A549 (cell line): ENCODE results near the gene PHB1. TPM values are rescaled to one million over a fixed set of nuclear protein-coding genes. Genes with fewer than 3 reads are reported as not detected.

ENCODE experiments used
- ATAC-seq, 2 experiments: fragments of 200-7000 bp in 1 of 2; fragments of >200 bp in 1 of 2; cut with Nextera tagmentation in 1 of 2; cut with Tn5 transposase in 1 of 2; 3 replicates each; pipeline versions ENCODE4 v1.8.0 to v1.9.1; 2018 to 2020; ENCODE audit warnings: mild to moderate bottlenecking in 1 of 2, moderate library complexity in 1 of 2
- CTCF ChIA-PET: fragments of 300-600 bp; sonication (Branson Sonifier 250); formaldehyde crosslinking; extraction: SDS; loops from one replicate; lab custom pipeline; 2021; ENCODE audit warnings: antibody characterized with exemption, inconsistent platforms; lab: Yijun Ruan, JAX
- POLR2A ChIA-PET: fragments of 350-600 bp; formaldehyde crosslinking; extraction: SDS; loops from one replicate; lab custom pipeline; 2021; ENCODE audit warnings: antibody characterized with exemption, inconsistent platforms; lab: Yijun Ruan, JAX
- DNase-seq, 2 experiments: peaks; one replicate each; pipeline versions ENCODE4 v3.0.0 to v3.0.0-alpha.2; 2011 to 2016; ENCODE audit warnings: low read depth in 1 of 2, low spot score in 1 of 2
- FAIRE-seq: peaks from 2 replicates; lab custom pipeline; 2011; peaks lifted over from hg19 to GRCh38; lab: Jason Lieb, UNC
- H3K27ac ChIP-seq, 2 experiments: fragments of >200 bp; sonication (Bioruptor Twin); formaldehyde crosslinking; 3 replicates each; pipeline ENCODE4 v1.5.1; 2016 to 2017
- H3K4me1 ChIP-seq: fragments of >200 bp; sonication (Bioruptor Twin); formaldehyde crosslinking; 3 replicates; pipeline ENCODE4 v1.6.1; 2016
- H3K4me2 ChIP-seq: fragments of >200 bp; sonication (Bioruptor Twin); formaldehyde crosslinking; 3 replicates; pipeline ENCODE4 v1.6.1; 2016
- H3K4me3 ChIP-seq: fragments of >200 bp; sonication (Bioruptor Twin); formaldehyde crosslinking; 3 replicates; pipeline ENCODE4 v1.5.1; 2016
- H3K9me3 ChIP-seq: fragments of >200 bp; sonication (Bioruptor Twin); formaldehyde crosslinking; 3 replicates; pipeline ENCODE4 v1.6.1; 2016
- CBX2 ChIP-seq: fragments of 200-600 bp; sonication (generic); IDR thresholded peaks from 2 replicates; pipeline ENCODE4 v1.6.1; 2016; ENCODE audit warnings: low read depth, mild to moderate bottlenecking, borderline replicate concordance
- EHMT2 ChIP-seq: fragments of 200-600 bp; sonication (generic); IDR thresholded peaks from 2 replicates; pipeline ENCODE4 v1.6.1; 2016; ENCODE audit warnings: antibody characterized with exemption, low read depth, mild to moderate bottlenecking, moderate library complexity
- EP300 ChIP-seq, 2 experiments: fragments of >200 bp; sonication (Bioruptor Twin); formaldehyde crosslinking; IDR thresholded peaks; 2 replicates in 1 of 2; 3 replicates in 1 of 2; pipeline ENCODE4 v1.6.1; 2016 to 2017
- ESRRA ChIP-seq: fragments of 150-350 bp; IDR thresholded peaks from 2 replicates; pipeline ENCODE4 v1.6.1; 2014; ENCODE audit warnings: mild to moderate bottlenecking, low read length, borderline replicate concordance
- KDM5A ChIP-seq: fragments of 200-600 bp; sonication (generic); IDR thresholded peaks from 2 replicates; pipeline ENCODE4 v1.6.1; 2016; ENCODE audit warnings: antibody characterized with exemption, mild to moderate bottlenecking
- MAFK ChIP-seq: fragments of 450-650 bp; IDR thresholded peaks from 2 replicates; pipeline ENCODE4 v1.6.1; 2014; ENCODE audit not compliant: partially characterized antibody
- MYC ChIP-seq: IDR thresholded peaks from 2 replicates; pipeline ENCODE4 v1.6.1; 2012; ENCODE audit warnings: mild to moderate bottlenecking, inconsistent platforms, low read length, improper control_type of control experiment, borderline replicate concordance
- NR3C1 ChIP-seq: fragments of >200 bp; sonication (Bioruptor Twin); formaldehyde crosslinking; IDR thresholded peaks from 3 replicates; pipeline ENCODE4 v1.6.1; 2017
- POLR2A ChIP-seq: IDR thresholded peaks from 2 replicates; pipeline ENCODE4 v1.6.1; 2012; ENCODE audit warnings: mild to moderate bottlenecking, low read length
- RCOR1 ChIP-seq: fragments of 150-350 bp; IDR thresholded peaks from 2 replicates; pipeline ENCODE4 v1.6.1; 2014; ENCODE audit warnings: antibody characterized with exemption, low read length, low read depth
- RFX5 ChIP-seq: fragments of 450-650 bp; IDR thresholded peaks from 2 replicates; pipeline ENCODE4 v1.7.1; 2014; ENCODE audit warnings: antibody characterized with exemption, mild to moderate bottlenecking, moderate library complexity
- SREBF2 ChIP-seq: fragments of 450-650 bp; IDR thresholded peaks from 2 replicates; pipeline ENCODE4 v1.6.1; 2014; ENCODE audit warnings: mild to moderate bottlenecking, moderate library complexity
- WGBS: methylation state at CpG from one replicate; pipeline ENCODE4 v1.1.6; 2017; ENCODE audit errors: missing lambda C conversion rate; 5-methylcytosine and 5-hydroxymethylcytosine counted together
- polyA plus RNA-seq, 4 experiments: library from polyadenylated mRNA; depleted of rRNA in 3 of 4; stranded (reverse); fragments of >200 nt; fragmentation: RNase III in 1 of 4; extraction: RNeasy Plus Mini Kit Qiagen cat#74134 plus additional on column Dnase treatment in 1 of 4; gene quantifications; 2 replicates in 3 of 4; 3 replicates in 1 of 4; pipeline ENCODE4 v1.2.3, GENCODE V29; 2011 to 2017
- TF ChIP-seq, protein P1 (sequence below): IDR thresholded peaks from 2 replicates; pipeline ENCODE4 v1.6.1; 2012; ENCODE audit warnings: low read depth, borderline replicate concordance
- TF ChIP-seq, protein P2 (sequence below): fragments of 200-600 bp; sonication (generic); IDR thresholded peaks from 2 replicates; pipeline ENCODE4 v1.6.1; 2016; ENCODE audit warnings: antibody characterized with exemption, mild to moderate bottlenecking, moderate library complexity
- TF ChIP-seq, protein P3 (sequence below): fragments of >200 bp; sonication (Bioruptor Twin); formaldehyde crosslinking; IDR thresholded peaks from 2 replicates; pipeline ENCODE4 v1.6.1; 2016
- TF ChIP-seq, protein P4 (sequence below): fragments of 250-450 bp; sonication (Bioruptor Pico); IDR thresholded peaks from 2 replicates; pipeline ENCODE4 v1.5.0; 2020; ENCODE audit warnings: low read depth, mild to moderate bottlenecking, moderate library complexity
- TF ChIP-seq, protein P5 (sequence below): fragments of 250-450 bp; sonication (Bioruptor Pico); IDR thresholded peaks from 2 replicates; pipeline ENCODE4 v1.5.0; 2021; ENCODE audit warnings: mild to moderate bottlenecking, moderate library complexity, borderline replicate concordance

The PHB1 gene
- polyA plus RNA-seq, 2 of the 4 experiments (the other 2 are of a cell fraction) = 432 to 480 TPM

DNA sequence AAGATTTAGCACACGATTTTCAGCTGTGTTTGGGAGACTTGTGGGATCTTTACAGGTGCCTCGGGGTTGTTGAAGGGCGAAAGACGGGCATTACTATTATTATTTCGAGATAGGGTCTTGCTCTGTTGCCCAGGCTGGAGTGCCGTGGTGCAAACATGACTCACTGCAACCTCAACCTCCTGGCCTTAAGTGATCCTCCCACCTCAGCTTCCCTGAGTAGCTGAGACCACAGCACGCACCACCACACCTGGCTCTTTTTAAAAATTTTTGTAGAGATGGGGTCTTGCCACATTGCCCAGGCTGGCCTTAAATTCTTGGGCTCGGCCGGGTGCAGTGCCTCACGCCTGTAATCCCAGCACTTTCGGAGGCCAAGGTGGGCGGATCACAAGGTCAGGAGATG, 29.7 kb upstream of the PHB1 start:
- H3K4me2 ChIP-seq = no peak overlapping the region
- FAIRE-seq (no peak), ATAC-seq (no peak), DNase-seq (no peak)
- H3K4me3 ChIP-seq = no peak overlapping the region
- CTCF ChIA-PET = interaction anchor here (1.3 to 7.0 kb wide), 5 partner anchors 10 to 264 kb away, joined by 4 to 45 read pairs (median 10); partner anchors contain the start of genes NGFR and SLC35B1
- H3K9me3 ChIP-seq = no peaks in the 10 kb centered on the region
- POLR2A ChIA-PET = no interaction called here
- H3K4me1 ChIP-seq = no peaks in the 10 kb centered on the region
- H3K27ac ChIP-seq = no peak overlapping the region
- TF ChIP-seq RFX5 (no peak), EHMT2 (no peak), MAFK (no peak), MYC (no peak), CBX2 (no peak)
- TF ChIP-seq, protein P1, sequence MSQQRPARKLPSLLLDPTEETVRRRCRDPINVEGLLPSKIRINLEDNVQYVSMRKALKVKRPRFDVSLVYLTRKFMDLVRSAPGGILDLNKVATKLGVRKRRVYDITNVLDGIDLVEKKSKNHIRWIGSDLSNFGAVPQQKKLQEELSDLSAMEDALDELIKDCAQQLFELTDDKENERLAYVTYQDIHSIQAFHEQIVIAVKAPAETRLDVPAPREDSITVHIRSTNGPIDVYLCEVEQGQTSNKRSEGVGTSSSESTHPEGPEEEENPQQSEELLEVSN = no peak
- 30% methylated on average over 12 of the region's 12 CpGs for WGBS

DNA sequence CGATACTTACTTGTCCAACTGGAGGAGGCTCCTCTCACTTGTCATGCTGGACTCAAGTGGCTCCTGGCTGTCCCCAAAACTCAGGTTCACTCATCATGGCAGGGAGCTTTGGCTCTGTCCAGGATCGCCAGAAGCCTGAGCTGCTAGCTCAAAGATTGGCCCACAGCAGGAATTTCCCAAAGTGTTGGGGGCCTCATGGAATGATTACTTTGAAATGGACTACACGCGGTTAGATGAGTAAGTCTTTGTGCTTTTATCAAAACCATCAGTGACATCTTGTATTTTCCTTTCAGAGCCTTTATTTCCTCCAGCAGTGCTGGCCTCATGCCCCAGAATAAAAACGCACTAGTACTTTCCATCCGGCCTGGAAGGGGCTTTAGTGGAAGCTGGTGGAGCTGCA, 29.2 kb upstream of the PHB1 start:
- no peak for DNase-seq
- CTCF ChIA-PET = interaction anchor here (1.3 to 7.0 kb wide), 6 partner anchors 10 to 264 kb away, joined by 3 to 45 read pairs (median 7); partner anchors contain the start of genes NGFR and SLC35B1
- no peak overlapping the region for H3K27ac ChIP-seq
- H3K4me1 ChIP-seq = no peaks in the 10 kb centered on the region
- TF ChIP-seq RFX5 (no peak), EP300 (IDR thresholded peaks at IDR 0.05) (no peak), SREBF2 (no peak), MYC (no peak), NR3C1 (no peak), ESRRA (no peak), POLR2A (no peak), KDM5A (no peak), RCOR1 (no peak)
- TF ChIP-seq, protein P1 = no peak
- TF ChIP-seq, protein P2, sequence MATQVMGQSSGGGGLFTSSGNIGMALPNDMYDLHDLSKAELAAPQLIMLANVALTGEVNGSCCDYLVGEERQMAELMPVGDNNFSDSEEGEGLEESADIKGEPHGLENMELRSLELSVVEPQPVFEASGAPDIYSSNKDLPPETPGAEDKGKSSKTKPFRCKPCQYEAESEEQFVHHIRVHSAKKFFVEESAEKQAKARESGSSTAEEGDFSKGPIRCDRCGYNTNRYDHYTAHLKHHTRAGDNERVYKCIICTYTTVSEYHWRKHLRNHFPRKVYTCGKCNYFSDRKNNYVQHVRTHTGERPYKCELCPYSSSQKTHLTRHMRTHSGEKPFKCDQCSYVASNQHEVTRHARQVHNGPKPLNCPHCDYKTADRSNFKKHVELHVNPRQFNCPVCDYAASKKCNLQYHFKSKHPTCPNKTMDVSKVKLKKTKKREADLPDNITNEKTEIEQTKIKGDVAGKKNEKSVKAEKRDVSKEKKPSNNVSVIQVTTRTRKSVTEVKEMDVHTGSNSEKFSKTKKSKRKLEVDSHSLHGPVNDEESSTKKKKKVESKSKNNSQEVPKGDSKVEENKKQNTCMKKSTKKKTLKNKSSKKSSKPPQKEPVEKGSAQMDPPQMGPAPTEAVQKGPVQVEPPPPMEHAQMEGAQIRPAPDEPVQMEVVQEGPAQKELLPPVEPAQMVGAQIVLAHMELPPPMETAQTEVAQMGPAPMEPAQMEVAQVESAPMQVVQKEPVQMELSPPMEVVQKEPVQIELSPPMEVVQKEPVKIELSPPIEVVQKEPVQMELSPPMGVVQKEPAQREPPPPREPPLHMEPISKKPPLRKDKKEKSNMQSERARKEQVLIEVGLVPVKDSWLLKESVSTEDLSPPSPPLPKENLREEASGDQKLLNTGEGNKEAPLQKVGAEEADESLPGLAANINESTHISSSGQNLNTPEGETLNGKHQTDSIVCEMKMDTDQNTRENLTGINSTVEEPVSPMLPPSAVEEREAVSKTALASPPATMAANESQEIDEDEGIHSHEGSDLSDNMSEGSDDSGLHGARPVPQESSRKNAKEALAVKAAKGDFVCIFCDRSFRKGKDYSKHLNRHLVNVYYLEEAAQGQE = no peak
- TF ChIP-seq, protein P3, sequence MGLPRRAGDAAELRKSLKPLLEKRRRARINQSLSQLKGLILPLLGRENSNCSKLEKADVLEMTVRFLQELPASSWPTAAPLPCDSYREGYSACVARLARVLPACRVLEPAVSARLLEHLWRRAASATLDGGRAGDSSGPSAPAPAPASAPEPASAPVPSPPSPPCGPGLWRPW = no peak
- TF ChIP-seq, protein P4, sequence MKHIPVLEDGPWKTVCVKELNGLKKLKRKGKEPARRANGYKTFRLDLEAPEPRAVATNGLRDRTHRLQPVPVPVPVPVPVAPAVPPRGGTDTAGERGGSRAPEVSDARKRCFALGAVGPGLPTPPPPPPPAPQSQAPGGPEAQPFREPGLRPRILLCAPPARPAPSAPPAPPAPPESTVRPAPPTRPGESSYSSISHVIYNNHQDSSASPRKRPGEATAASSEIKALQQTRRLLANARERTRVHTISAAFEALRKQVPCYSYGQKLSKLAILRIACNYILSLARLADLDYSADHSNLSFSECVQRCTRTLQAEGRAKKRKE (CRISPR knock-in tag) = no peak
- TF ChIP-seq, all 56 proteins: peak for 0
- Histone ChIP-seq H3K4me3 (no peak overlapping the region), H3K4me2 (no peak overlapping the region), H3K9me3 (no peaks in the 10 kb centered on the region)
- POLR2A ChIA-PET = no interaction called here
- whole genome bisulfite sequencing = 33% methylated on average over 6 of the region's 6 CpGs
- no peak for ATAC-seq
- FAIRE-seq = no peak

DNA sequence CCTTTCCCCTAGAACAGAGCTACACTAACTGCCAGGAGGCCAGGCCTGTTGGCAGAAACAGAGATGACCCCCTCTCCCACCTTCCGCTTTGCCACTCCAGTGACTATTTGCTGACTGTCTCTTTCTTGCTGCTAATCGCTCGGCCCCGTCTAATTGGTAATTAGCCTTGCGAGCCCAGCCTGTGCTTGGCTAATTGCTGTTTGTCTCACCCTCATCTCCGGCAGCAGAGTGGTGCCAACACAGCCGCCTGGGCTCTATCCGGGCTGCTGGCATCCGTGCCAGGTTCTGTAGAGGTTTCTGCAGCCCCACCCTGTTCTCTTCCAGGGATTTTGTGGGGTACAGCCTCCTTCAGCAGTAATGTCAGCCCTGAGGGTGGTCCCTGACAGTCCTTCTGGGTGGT, 27.4 kb upstream of the PHB1 start:
- CTCF ChIA-PET = interaction anchor here (1.0 to 7.0 kb wide), 3 partner anchors 34 to 128 kb away, joined by 3 to 45 read pairs (median 3); no protein-coding TSS in a partner anchor
- Histone ChIP-seq H3K4me3 (no peak overlapping the region), H3K4me2 (no peak overlapping the region), H3K27ac (no peak overlapping the region), H3K4me1 (no peaks in the 10 kb centered on the region), H3K9me3 (no peaks in the 10 kb centered on the region)
- FAIRE-seq (no peak), DNase-seq (no peak), ATAC-seq (no peak)
- POLR2A ChIA-PET = no interaction called here
- TF ChIP-seq, protein P5, sequence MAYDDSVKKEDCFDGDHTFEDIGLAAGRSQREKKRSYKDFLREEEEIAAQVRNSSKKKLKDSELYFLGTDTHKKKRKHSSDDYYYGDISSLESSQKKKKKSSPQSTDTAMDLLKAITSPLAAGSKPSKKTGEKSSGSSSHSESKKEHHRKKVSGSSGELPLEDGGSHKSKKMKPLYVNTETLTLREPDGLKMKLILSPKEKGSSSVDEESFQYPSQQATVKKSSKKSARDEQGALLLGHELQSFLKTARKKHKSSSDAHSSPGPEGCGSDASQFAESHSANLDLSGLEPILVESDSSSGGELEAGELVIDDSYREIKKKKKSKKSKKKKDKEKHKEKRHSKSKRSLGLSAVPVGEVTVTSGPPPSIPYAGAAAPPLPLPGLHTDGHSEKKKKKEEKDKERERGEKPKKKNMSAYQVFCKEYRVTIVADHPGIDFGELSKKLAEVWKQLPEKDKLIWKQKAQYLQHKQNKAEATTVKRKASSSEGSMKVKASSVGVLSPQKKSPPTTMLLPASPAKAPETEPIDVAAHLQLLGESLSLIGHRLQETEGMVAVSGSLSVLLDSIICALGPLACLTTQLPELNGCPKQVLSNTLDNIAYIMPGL (CRISPR knock-in tag) = no peak
- peak; percentile 37 for TF ChIP-seq MAFK
- WGBS = 59% methylated on average over 9 of the region's 9 CpGs
